PC-3 (cell line): ENCODE data around the gene C11orf71.

Experiments
- CTCF ChIP-seq: fragments of 300-600 bp; sonication (generic); conservative IDR thresholded peaks from 2 replicates; pipeline ENCODE4 v1.5.1; 2017; ENCODE audit warnings: antibody characterized with exemption, low read depth, mild to moderate bottlenecking, low read length
- EZH2phosphoT487 ChIP-seq: fragments of 300-600 bp; sonication (generic); IDR thresholded peaks from 2 replicates; pipeline ENCODE4 v1.6.1; 2018; ENCODE audit warnings: mild to moderate bottlenecking, antibody characterized with exemption, low read length, borderline replicate concordance

- no peak for TF ChIP-seq CTCF
- no peak for TF ChIP-seq EZH2phosphoT487
Observed at GRCh38 chr11:114432893-114433292, 32.6 kb upstream of the C11orf71 start.
